PC-9 (cell line): ENCODE data around the gene GPR52. TPM values are rescaled to one million over a fixed set of nuclear protein-coding genes. Genes with fewer than 3 reads are reported as not detected.
A peak's percentile ranks its signal among the peaks of the same experiment; 100 is the strongest.

Experiments
- Bru-seq: library from RNA; stranded (reverse); fragments of 400-500 nt; gene quantifications from one replicate; lab custom pipeline; 2021; lab: Mats Ljungman, UMichigan
- BruChase-seq, 2 experiments: library from RNA; stranded (reverse); fragments of 400-500 nt; gene quantifications; one replicate each; lab custom pipeline; 2021; lab: Mats Ljungman, UMichigan
- BruUV-seq: library from RNA; stranded (reverse); fragments of 400-500 nt; replicated peaks from 2 replicates; lab custom pipeline; 2021; lab: Mats Ljungman, UMichigan
- CTCF ChIA-PET: fragments of 300-600 bp; sonication (Branson Sonifier 250); formaldehyde crosslinking; loops from one replicate; lab custom pipeline; 2022; ENCODE audit warnings: antibody characterized with exemption; lab: Charles Lee
- POLR2A ChIA-PET: fragments of 300-600 bp; sonication (Branson Sonifier 250); formaldehyde crosslinking; loops from one replicate; lab custom pipeline; 2022; ENCODE audit warnings: antibody characterized with exemption; ENCODE audit not compliant: unreplicated experiment; lab: Charles Lee
- DNase-seq, 2 experiments: peaks; one replicate each; pipeline versions ENCODE4 v3.0.0 to v3.0.0-alpha.2; 2015 to 2022; ENCODE audit warnings: mixed read lengths in 1 of 2
- H2AFZ ChIP-seq: fragments of 200-600 bp; sonication (generic); 2 replicates; pipeline ENCODE4 v1.8.1; 2017; ENCODE audit warnings: antibody characterized with exemption
- H3F3A ChIP-seq: fragments of 200-600 bp; sonication (generic); 2 replicates; pipeline ENCODE4 v1.8.1; 2017; ENCODE audit warnings: antibody characterized with exemption, mild to moderate bottlenecking, low read depth; ENCODE audit not compliant: insufficient read depth
- H3K27ac ChIP-seq: fragments of 200-600 bp; sonication (generic); 2 replicates; pipeline ENCODE4 v1.6.1; 2016; ENCODE audit warnings: mixed run types
- H3K27me3 ChIP-seq: fragments of 200-600 bp; sonication (generic); 2 replicates; pipeline ENCODE4 v1.6.1; 2016; ENCODE audit warnings: low read depth, mixed run types; ENCODE audit not compliant: insufficient read depth
- H3K36me3 ChIP-seq: fragments of 200-600 bp; sonication (generic); 2 replicates; pipeline ENCODE4 v1.6.1; 2016; ENCODE audit warnings: low read depth, mixed run types
- H3K4me1 ChIP-seq: fragments of 200-600 bp; sonication (generic); replicated peaks from 2 replicates; pipeline ENCODE4 v1.6.1; 2016; ENCODE audit warnings: mixed run types; ENCODE audit not compliant: insufficient read depth
- H3K4me2 ChIP-seq: fragments of 200-600 bp; sonication (generic); 2 replicates; pipeline ENCODE4 v1.6.1; 2017; ENCODE audit warnings: mixed run types
- H3K4me3 ChIP-seq: fragments of 200-600 bp; sonication (generic); 2 replicates; pipeline ENCODE4 v1.6.1; 2016; ENCODE audit warnings: mixed run types
- H3K79me2 ChIP-seq: fragments of 200-600 bp; sonication (generic); 2 replicates; pipeline ENCODE4 v1.6.1; 2017; ENCODE audit warnings: low read depth, mixed run types
- H3K9me2 ChIP-seq: fragments of 200-600 bp; sonication (generic); 2 replicates; pipeline ENCODE4 v1.8.1; 2017; ENCODE audit warnings: mild to moderate bottlenecking; ENCODE audit not compliant: insufficient read depth
- H3K9me3 ChIP-seq: fragments of 200-600 bp; sonication (generic); 2 replicates; pipeline ENCODE4 v1.8.1; 2016; ENCODE audit warnings: low read depth; ENCODE audit not compliant: insufficient read depth
- H4K20me1 ChIP-seq: fragments of 200-600 bp; sonication (generic); 2 replicates; pipeline ENCODE4 v1.8.1; 2017; ENCODE audit not compliant: insufficient read depth
- EZH2 ChIP-seq: fragments of 200-600 bp; sonication (generic); IDR thresholded peaks from 2 replicates; pipeline ENCODE4 v1.8.0; 2017; ENCODE audit warnings: antibody characterized with exemption, low read depth
- intact Hi-C: fragments of 100-400 bp; cut with micrococcal nuclease; formaldehyde crosslinking; loops from one replicate; pipeline ENCODE4 v1.10.0; 2022; ENCODE audit not compliant: unreplicated experiment
- long read RNA-seq: library from polyadenylated mRNA; stranded (forward); transcript quantifications from one replicate; pipeline ENCODE4 v2.0.0, GENCODE V29; 2022
- total RNA-seq: library from RNA; stranded (reverse); gene quantifications from 2 replicates; pipeline ENCODE4 v1.2.3, GENCODE V29; 2021
- TF ChIP-seq, protein P1 (sequence below): fragments of 200-600 bp; sonication (generic); conservative IDR thresholded peaks from 2 replicates; pipeline ENCODE4 v1.6.1; 2017; ENCODE audit warnings: mixed run types, antibody characterized with exemption, mild to moderate bottlenecking, moderate library complexity

GPR52 gene, protein sequence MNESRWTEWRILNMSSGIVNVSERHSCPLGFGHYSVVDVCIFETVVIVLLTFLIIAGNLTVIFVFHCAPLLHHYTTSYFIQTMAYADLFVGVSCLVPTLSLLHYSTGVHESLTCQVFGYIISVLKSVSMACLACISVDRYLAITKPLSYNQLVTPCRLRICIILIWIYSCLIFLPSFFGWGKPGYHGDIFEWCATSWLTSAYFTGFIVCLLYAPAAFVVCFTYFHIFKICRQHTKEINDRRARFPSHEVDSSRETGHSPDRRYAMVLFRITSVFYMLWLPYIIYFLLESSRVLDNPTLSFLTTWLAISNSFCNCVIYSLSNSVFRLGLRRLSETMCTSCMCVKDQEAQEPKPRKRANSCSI
- total RNA-seq: 0.55 and 1.1 TPM in 2 replicates
- Bru-seq, nascent RNA: percentile 61 among the genes with signal in this experiment
- percentile 66 among the genes with signal in this experiment for BruChase-seq, experiment 1, labeled RNA remaining after a 2-hour chase
- percentile 50 among the genes with signal in this experiment for BruChase-seq, experiment 2, labeled RNA remaining after a 6-hour chase
- long read RNA-seq: 0 reads

DNA sequence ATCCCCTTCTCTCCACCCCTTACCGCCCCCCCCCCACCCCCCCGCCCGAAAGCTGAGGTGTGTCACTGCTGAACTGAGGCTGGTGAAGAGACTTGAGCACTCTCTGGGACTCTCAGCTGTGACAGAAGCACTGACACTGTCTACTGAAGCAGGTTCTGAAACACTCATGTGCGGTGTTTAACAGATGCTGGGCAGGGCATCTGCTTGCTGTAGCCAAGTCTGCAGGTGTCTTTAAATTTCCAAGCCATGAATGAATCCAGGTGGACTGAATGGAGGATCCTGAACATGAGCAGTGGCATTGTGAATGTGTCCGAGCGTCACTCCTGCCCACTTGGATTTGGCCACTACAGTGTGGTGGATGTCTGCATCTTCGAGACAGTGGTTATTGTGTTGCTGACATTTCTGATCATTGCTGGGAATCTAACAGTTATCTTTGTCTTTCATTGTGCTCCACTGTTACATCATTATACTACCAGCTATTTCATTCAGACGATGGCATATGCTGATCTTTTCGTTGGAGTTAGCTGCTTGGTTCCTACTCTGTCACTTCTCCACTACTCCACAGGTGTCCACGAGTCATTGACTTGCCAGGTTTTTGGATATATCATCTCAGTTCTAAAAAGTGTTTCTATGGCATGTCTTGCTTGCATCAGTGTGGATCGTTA is at the start of gene GPR52:
GPR52 (plus strand) TSS at position 99 of the 665 bp plus-strand sequence; CDS start at position 247, 148 bp downstream.
- H3K9me3 ChIP-seq: no peaks in the 10 kb centered on the region
- BruUV-seq: no TSS peak

DNA sequence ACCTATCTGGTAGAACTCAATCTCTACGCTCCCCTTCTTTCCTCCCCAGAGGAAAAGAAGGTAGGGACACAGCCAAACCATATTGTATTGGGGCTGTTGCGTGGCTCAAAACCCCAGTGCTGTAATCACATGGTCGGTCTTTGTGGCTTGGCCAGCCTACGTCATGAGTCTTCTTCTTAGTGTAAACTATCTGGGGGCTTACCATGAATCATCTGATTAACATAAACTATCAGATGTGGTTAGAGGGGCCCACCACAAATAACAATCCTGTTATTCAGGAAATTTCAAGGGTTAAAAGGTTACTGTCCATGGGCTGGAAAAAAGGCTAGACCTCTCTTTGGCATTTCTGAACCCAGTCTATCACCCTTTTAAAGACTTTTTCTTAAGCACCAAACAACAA is 49.5 kb upstream of the GPR52 start:
- no peak for TF ChIP-seq EZH2
- TF ChIP-seq, protein P1, sequence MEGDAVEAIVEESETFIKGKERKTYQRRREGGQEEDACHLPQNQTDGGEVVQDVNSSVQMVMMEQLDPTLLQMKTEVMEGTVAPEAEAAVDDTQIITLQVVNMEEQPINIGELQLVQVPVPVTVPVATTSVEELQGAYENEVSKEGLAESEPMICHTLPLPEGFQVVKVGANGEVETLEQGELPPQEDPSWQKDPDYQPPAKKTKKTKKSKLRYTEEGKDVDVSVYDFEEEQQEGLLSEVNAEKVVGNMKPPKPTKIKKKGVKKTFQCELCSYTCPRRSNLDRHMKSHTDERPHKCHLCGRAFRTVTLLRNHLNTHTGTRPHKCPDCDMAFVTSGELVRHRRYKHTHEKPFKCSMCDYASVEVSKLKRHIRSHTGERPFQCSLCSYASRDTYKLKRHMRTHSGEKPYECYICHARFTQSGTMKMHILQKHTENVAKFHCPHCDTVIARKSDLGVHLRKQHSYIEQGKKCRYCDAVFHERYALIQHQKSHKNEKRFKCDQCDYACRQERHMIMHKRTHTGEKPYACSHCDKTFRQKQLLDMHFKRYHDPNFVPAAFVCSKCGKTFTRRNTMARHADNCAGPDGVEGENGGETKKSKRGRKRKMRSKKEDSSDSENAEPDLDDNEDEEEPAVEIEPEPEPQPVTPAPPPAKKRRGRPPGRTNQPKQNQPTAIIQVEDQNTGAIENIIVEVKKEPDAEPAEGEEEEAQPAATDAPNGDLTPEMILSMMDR: no peak
- ChIA-PET CTCF (no interaction called here), POLR2A (no interaction called here)
- Histone ChIP-seq H3K9me3 (no peaks in the 10 kb centered on the region), H2AFZ (no peak overlapping the region), H3K4me2 (no peak overlapping the region), H3K4me1 (no peaks in the 10 kb centered on the region), H4K20me1 (no peaks in the 10 kb centered on the region), H3K27me3 (no peaks in the 10 kb centered on the region), H3K9me2 (no peaks in the 10 kb centered on the region), H3F3A (no peaks in the 10 kb centered on the region), H3K4me3 (no peak overlapping the region), H3K27ac (no peak overlapping the region), H3K36me3 (no peaks in the 10 kb centered on the region), H3K79me2 (no peaks in the 10 kb centered on the region)
- no TSS peak for BruUV-seq
- intact Hi-C loops: no loop called here
- no peak for DNase-seq

More for the DNA sequence above, at the start of gene GPR52:
- POLR2A ChIA-PET: interaction anchor here (0.7 kb wide), 1 partner anchor 62 kb away, joined by 3 read pairs; no protein-coding TSS in a partner anchor
- Histone ChIP-seq H2AFZ (no peak within 1 kb of the TSS), H4K20me1 (no peaks in the 10 kb centered on the region), H3K4me2 (no peak within 1 kb of the TSS), H3K27ac (no peak within 1 kb of the TSS), H3K9me2 (0 out of 2 replicates have a peak, but pooled peaks cover 3% of the 10 kb centered on the region), H3K4me3 (no peak within 1 kb of the TSS), H3F3A (no peaks in the 10 kb centered on the region), H3K79me2 (no peaks in the 10 kb centered on the region), H3K4me1 (no peaks in the 10 kb centered on the region), H3K36me3 (no peaks in the 10 kb centered on the region), H3K27me3 (no peaks in the 10 kb centered on the region)
- TF ChIP-seq, protein P1: no peak
- TF ChIP-seq EZH2: no peak
- DNase-seq: no peak
- CTCF ChIA-PET: no interaction called here
- intact Hi-C loops: no loop called here

GRCh38 chr1:174399211-174399610 is 48.6 kb upstream of the GPR52 start:
- Histone ChIP-seq H3F3A (no peaks in the 10 kb centered on the region), H2AFZ (no peak overlapping the region), H3K4me3 (no peak overlapping the region), H3K9me3 (no peaks in the 10 kb centered on the region), H3K79me2 (no peaks in the 10 kb centered on the region), H3K27ac (no peak overlapping the region), H3K9me2 (no peaks in the 10 kb centered on the region), H4K20me1 (no peaks in the 10 kb centered on the region), H3K36me3 (no peaks in the 10 kb centered on the region), H3K27me3 (no peaks in the 10 kb centered on the region), H3K4me2 (no peak overlapping the region), H3K4me1 (no peaks in the 10 kb centered on the region)
- no peak for TF ChIP-seq EZH2
- TF ChIP-seq, protein P1: no peak
- BruUV-seq: no TSS peak
- POLR2A ChIA-PET: no interaction called here
- DNase-seq: no peak
- intact Hi-C loops: no loop called here
- CTCF ChIA-PET: no interaction called here
